ENCODE results near the gene SLC50A1.
"Not testable (repeated sequence)": the region's sequence is repeated elsewhere in the genome, so short reads cannot be mapped to it uniquely, and the experiment has no call there.

Gene SLC50A1

GRCh38 chr1:155116113-155116764 is 19.4 kb upstream of the SLC50A1 start:
- no peak for DNase-seq (ENCODE audit: low read depth in 2 of 2)

DNA sequence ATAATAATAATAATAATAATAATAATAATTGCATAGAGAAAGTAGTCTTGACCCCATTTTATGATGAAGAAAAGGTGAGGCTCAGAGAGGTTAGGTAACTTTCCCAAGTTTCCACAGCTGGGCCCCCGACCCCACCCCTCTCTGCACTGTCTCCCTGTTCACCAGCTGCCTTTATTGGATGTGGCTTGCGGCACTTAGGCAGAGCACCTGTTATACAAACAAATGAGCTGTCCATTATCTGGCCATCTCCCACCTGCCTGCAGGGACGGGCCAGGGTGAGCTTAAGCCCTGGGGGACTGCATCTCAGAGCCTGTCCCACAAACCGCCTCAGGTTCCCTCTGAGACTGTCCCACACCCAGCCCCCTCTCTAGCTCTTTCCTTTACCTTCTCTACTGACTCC is 18.0 kb upstream of the SLC50A1 start:
- no peak for DNase-seq (ENCODE audit: low read depth in 2 of 2)

- DNase-seq (ENCODE audit: low read depth in 2 of 2): not testable (repeated sequence)
These were observed 17.6 kb upstream of the SLC50A1 start for GRCh38 chr1:155118090-155118489.

DNA sequence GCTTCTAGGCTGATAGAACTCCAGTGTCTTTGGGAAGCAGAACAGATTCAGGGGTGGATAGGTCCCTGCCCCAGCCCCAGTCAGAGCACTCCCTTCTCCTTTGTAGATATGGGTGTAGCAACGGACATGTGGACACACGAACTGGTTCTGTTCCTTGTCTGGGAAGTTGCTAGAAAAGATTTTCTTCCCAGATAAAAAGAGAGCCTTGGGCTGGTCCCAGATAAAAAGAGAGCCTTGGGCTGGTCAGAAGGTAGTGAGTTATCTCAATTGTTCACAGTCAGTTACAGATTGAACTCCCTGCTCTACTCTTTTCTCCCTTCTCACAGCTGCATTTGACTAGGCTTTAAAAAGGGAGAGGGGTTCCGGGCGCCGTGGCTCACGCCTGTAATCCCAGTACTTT is 15.4 kb upstream of the SLC50A1 start:
- no peak for DNase-seq (ENCODE audit: low read depth in 2 of 2)

DNA sequence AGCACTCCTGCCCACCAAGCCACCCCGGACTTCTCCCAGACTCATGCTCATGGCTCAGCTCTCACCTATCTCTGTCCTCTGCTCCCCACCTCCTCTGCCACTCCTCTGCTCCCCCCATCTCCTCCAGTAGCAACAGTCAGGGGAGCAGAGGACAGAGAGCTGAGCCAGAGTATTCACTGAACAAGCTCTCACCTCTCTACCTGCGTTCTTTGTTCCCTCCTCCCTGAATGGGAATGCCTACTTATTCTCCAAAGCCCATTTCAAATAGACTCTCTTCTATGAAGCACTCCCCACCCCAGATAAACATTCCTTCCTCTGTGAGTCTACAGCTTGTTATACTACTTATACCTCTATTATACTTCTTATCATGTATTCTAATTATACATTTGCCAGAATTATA is 14.4 kb upstream of the SLC50A1 start:
- no peak for DNase-seq (ENCODE audit: low read depth in 2 of 2)

DNA sequence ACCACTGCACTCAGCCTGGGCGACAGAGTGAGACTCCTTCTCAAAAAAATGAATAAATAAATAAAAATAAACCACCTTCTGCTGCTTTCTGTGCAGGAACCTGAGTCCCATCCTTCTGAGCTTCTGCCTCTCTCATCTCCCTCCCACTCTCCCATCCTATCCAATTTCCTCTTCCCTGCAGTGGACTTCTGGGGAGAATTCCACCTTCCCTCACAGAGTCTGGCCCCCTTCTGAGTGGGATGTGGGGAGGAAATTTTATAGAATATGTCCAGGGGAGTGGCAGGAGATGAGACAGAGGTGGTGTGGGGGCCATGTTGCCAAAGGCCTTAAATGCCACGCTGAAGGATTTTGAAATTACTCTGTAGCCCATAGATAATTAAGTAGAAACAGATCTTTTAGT is 13.3 kb upstream of the SLC50A1 start:
- no peak for DNase-seq (ENCODE audit: low read depth in 2 of 2)

DNA sequence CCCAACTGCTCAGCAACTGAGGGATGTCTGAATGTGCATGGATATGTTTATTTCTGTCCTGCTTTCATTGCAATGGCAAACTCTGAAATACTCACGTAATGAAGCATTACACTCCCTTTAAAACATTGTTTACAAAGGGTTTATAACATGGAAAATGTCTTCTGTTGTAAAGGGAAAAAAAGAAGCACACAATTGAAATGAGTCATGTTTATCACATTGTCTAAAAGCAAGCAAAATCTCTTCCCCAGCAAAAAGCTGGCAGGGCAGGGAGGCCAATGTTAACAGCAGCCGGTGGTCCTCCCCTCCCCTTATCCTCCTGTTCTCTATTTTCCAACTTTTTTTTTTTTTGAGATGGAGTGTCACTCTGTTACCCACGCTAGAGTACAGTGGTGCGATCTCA is 11.9 kb upstream of the SLC50A1 start:
- no peak for DNase-seq (ENCODE audit: low read depth in 2 of 2)

GRCh38 chr1:155124503-155125463 is 10.9 kb upstream of the SLC50A1 start:
- DNase-seq (ENCODE audit: low read depth in 2 of 2): no peak

DNA sequence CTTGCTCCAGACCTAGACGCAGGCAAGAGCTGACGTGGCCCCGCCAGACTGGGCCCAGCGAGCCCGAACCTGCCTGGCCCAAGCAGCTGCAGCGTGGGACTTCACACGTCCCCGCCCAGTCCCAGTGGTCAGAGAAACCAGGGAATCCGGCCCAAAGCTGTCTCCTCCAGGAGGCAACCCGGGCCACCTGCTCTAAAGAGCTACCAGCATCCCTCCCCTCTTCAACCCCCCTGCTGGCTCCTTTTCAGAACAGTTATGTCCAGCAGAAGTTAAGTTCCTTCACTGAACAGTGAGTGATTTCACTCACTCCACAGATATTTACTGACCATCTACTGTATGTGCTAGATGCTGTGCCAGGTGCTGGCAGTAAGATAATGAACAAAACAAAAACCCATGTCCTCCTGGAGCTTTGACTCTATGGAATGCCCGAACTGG is 10.1 kb upstream of the SLC50A1 start:
- DNase-seq (ENCODE audit: low read depth in 2 of 2): no peak

GRCh38 chr1:155125946-155126555 is 9.6 kb upstream of the SLC50A1 start:
- DNase-seq (ENCODE audit: low read depth in 2 of 2): no peak

DNA sequence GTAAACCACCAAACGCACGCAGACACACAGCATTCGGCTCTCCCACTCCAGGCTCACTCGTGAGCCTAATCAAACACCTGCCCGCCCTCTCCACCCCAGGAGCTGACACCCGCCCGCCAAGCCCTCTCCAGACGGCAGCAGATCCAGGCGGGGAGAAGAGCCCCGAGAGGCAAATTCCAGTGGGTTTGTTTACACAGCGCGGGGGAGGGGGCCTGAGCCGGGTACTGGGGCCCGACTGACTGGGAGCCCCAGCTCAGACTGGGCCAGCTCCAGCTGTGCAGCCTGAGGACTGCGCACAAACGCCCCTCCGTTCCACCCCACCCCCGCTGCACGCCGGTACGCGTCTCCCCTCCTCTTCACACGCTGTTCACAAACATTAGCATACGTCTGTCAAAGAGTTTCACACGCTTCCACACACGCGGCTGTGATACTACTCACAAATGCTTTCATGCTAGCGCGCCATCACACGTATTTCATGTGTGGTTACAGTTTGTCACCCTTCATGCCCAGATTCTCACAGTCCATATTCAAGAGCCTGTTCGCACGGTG is 9.0 kb upstream of the SLC50A1 start:
- DNase-seq (ENCODE audit: low read depth in 2 of 2): no peak

- no peak for DNase-seq (ENCODE audit: low read depth in 2 of 2)
These were observed 8.3 kb upstream of the SLC50A1 start, which contains the start of gene EFNA1 for GRCh38 chr1:155127105-155127966. TSS of gene EFNA1 (plus strand) at chr1:155127876. CDS start at chr1:155127978, 102 bp downstream.

DNA sequence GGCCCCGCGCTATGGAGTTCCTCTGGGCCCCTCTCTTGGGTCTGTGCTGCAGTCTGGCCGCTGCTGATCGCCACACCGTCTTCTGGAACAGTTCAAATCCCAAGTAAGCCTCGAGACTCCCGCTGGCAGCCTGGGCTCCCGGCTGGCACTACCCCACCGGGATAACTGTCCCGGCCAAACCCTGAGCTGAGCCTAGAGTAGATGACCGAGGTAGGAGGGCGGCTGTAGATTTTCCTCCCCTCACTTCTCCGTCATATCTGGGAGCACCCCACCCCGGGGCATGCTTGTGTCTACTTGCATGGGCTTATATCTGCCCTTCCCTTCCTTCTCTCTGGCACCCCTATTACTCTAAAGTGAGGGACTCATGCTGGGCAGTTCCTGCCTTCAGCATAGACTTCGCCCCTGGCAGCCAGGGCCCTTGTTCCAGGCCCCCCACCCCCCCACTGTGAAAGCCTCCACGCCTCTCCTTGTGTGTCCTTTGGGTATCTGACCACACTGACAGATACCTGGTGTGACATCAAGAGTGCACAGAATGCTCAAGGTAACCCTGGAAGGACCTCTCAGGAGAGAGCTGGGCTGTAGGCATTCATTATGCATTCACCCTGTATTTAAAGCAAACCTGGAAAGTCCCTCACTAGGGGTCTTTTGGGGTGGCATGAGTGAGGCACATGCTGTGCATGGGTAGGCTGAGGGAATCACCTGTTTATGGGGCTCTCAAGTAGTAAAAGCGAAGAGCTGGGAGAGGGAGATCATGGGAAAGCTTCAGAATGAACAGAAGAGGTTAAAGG is 7.5 kb upstream of the SLC50A1 start:
- DNase-seq (ENCODE audit: low read depth in 2 of 2): no peak

GRCh38 chr1:155128755-155129473 is 6.7 kb upstream of the SLC50A1 start:
- DNase-seq (ENCODE audit: low read depth in 2 of 2): no peak

DNA sequence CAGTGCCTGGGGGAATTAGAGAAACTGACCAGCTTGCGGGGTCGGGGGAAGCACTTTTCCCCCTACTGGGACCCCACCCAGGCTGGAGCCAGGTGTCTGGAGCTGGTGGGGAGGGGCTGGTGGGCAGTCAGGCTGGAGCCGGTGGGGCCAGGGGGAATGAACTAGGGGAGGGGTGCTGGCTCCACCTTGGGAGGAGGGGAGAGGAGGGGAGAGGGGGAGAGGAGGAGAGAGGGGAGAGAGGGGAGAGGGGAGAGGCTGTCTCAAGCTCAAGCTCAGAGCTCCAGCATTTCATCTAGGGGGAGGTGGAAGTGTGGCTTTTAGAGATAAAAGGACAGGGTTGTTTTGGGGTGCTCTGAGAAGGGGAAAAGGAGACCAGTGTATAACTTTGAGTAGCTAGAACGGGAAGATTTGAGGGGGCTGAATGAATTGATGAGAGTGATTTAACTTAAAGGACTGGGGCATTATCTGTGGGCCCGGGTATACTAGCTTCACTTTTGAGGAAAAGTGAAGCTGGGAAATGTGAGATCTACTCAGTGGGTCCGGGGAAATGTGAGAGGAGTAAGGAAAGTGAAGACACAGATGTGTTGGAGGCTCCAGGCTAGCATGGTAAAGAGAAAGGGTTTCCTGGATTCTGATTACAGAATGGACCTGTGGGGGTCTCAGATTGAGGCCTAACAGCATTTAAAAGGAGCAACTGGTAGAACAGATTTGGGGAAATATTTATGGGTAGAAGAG is 5.2 kb upstream of the SLC50A1 start:
- DNase-seq (ENCODE audit: low read depth in 2 of 2): no peak

- no peak for DNase-seq (ENCODE audit: low read depth in 2 of 2)
These were observed 4.4 kb upstream of the SLC50A1 start for GRCh38 chr1:155131285-155131684.

DNA sequence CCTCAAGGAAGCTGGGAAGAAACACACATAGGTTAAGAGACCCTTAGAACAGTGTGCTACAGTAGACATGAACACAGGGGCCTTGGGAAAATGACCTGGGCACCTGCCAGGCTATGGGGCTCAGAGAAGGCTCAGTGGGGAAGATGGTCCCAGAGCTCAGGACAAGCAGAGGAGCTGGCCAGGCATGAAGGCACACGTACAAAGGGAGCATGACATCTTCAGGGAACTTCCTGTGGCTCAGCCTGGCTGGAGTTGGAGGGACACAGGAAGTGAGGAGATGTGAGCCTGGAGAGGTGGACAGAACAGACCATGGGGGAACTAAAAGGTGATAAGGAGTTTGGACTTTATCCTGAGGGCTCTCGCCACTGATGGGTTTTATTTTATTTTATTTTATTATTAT is 3.8 kb upstream of the SLC50A1 start:
- no peak for DNase-seq (ENCODE audit: low read depth in 2 of 2)

GRCh38 chr1:155133799-155134281 is 1.8 kb upstream of the SLC50A1 start:
- DNase-seq (ENCODE audit: low read depth in 2 of 2): no peak

- DNase-seq (ENCODE audit: low read depth in 2 of 2): no peak
These were observed 1.3 kb upstream of the SLC50A1 start for GRCh38 chr1:155134322-155134721.

Measured in stimulated activated CD4-positive, alpha-beta T cell treated with anti-CD3 and anti-CD28 coated beads, Interleukin-1b, Interleukin-23, amount 100 ng/mL, for 1 hour (primary cell).